Fibroblast of mammary gland (primary cell): ENCODE measurements around the gene METAP1D.

Experiments used
- DNase-seq: peaks from one replicate; pipeline ENCODE4 v3.0.0-alpha.2; 2010; ENCODE audit warnings: low read depth
- H3K4me3 ChIP-seq: 2 replicates; pipeline ENCODE4 v1.5.1; 2011; ENCODE audit warnings: low read depth, mild to moderate bottlenecking, low read length, moderate library complexity; ENCODE audit not compliant: control insufficient read depth
- TF ChIP-seq, protein P1 (sequence below): conservative IDR thresholded peaks from 2 replicates; pipeline ENCODE4 v1.5.1; 2011; ENCODE audit warnings: low read depth, low read length, inconsistent platforms; ENCODE audit not compliant: control insufficient read depth, insufficient read depth

Gene METAP1D

DNA sequence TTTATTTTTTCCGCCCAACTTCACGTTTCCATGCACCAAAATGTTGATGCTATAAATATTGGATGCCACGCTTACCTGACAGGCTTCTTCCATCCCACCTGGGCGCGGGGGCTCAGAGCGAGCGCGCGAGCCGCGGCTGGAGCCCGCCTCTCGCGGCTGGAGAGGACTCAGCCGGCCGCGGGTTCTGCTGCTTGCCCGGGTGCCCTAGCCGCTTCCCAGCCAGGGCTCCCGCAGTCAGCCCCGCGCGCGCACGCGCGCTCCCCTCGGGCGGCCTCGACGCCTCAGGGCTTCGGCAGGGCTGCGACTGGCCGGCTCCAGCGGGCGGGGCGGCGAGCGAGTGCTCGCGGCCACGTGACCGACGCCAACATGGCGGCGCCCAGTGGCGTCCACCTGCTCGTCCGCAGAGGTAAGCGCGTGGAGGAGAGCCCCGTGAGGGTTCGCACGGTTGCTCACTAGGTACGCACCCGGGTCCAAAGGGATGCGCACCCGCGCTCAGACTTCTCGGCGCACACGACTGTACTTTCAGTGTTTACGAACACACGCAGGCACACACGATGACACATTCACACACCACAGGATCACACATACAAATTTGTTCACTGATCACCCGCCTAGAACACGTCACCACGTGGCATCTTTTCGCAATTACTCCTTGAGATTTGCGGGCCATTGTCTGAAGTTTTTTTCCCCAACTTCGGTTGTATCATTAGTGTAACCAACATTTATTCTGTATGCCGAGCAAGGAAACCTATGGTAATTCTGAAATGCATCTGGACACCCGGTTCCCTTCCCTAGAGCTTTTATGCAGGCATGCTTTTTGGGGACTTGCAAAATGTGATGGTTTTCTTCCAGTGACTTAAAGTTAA, at the start of gene METAP1D:
TSS of gene METAP1D (plus strand) at position 350 of the 866 bp plus-strand sequence. CDS start at position 367, 17 bp downstream.
- DNase-seq: peak; percentile 85
- TF ChIP-seq, protein P1, sequence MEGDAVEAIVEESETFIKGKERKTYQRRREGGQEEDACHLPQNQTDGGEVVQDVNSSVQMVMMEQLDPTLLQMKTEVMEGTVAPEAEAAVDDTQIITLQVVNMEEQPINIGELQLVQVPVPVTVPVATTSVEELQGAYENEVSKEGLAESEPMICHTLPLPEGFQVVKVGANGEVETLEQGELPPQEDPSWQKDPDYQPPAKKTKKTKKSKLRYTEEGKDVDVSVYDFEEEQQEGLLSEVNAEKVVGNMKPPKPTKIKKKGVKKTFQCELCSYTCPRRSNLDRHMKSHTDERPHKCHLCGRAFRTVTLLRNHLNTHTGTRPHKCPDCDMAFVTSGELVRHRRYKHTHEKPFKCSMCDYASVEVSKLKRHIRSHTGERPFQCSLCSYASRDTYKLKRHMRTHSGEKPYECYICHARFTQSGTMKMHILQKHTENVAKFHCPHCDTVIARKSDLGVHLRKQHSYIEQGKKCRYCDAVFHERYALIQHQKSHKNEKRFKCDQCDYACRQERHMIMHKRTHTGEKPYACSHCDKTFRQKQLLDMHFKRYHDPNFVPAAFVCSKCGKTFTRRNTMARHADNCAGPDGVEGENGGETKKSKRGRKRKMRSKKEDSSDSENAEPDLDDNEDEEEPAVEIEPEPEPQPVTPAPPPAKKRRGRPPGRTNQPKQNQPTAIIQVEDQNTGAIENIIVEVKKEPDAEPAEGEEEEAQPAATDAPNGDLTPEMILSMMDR: no peak
- peak within 1 kb of the TSS; percentile 96 for H3K4me3 ChIP-seq

- H3K4me3 ChIP-seq: no peak overlapping the region
- no peak for DNase-seq
- TF ChIP-seq, protein P1: no peak
Observed at GRCh38 chr2:171952276-171952675, 47.5 kb upstream of the METAP1D start.

GRCh38 chr2:171952748-171953147, 47.0 kb upstream of the METAP1D start:
- no peak overlapping the region for H3K4me3 ChIP-seq
- TF ChIP-seq, protein P1: no peak
- no peak for DNase-seq

GRCh38 chr2:171956135-171956825, 43.5 kb upstream of the METAP1D start:
- H3K4me3 ChIP-seq: no peak overlapping the region
- TF ChIP-seq, protein P1: no peak
- no peak for DNase-seq

DNA sequence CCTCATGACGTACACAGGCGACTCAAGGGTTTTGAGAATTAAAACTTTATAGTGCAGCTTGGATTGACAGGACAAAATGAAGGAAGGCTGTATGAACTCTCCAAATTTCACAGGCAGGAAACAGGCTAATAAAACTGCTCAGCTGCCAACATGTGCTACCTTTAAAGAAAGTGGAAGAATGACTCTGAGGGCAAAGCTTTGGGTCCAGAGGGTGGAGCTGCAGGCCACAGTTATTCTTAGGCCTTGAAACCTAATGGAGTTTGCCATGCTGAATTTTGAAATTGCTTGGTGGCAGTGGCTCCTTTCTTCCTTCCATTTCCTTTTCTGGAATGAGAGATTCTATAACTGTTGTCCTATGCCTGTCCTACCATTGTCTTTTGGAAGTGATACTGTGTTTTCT, 42.7 kb upstream of the METAP1D start:
- TF ChIP-seq, protein P1: peak; percentile 1
- DNase-seq: peak; percentile 10
- H3K4me3 ChIP-seq: no peak overlapping the region

DNA sequence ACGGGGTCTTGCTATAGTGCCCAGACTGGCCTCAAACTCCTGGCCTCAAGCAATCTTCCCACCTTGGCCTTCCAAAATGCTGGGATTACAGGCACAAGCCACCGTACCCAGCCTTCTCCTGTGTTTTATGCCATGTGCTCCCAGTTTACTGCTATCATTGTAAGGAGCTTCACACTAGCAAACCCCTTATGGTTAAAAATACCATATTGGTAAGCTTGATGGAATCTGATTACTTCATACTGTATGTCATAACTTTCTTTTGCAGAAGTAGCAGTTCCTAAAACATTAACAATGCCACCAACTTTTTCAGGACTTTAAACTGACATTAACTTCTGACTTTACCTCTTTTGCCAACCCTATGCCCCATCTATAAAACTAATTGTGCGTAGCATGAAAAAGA, 41.3 kb upstream of the METAP1D start:
- no peak overlapping the region for H3K4me3 ChIP-seq
- TF ChIP-seq, protein P1: no peak
- DNase-seq: peak; percentile 75
